GM11168 (cell line): ENCODE measurements around the gene NOX5.

Source experiments
- in situ Hi-C: fragments of 300-500 bp; cut with MboI; formaldehyde crosslinking; loops from one replicate; pipeline ENCODE4 v1.12.0; 2022; ENCODE audit warnings: low sequenced_read_pairs; ENCODE audit not compliant: unreplicated experiment

NOX5 gene

DNA sequence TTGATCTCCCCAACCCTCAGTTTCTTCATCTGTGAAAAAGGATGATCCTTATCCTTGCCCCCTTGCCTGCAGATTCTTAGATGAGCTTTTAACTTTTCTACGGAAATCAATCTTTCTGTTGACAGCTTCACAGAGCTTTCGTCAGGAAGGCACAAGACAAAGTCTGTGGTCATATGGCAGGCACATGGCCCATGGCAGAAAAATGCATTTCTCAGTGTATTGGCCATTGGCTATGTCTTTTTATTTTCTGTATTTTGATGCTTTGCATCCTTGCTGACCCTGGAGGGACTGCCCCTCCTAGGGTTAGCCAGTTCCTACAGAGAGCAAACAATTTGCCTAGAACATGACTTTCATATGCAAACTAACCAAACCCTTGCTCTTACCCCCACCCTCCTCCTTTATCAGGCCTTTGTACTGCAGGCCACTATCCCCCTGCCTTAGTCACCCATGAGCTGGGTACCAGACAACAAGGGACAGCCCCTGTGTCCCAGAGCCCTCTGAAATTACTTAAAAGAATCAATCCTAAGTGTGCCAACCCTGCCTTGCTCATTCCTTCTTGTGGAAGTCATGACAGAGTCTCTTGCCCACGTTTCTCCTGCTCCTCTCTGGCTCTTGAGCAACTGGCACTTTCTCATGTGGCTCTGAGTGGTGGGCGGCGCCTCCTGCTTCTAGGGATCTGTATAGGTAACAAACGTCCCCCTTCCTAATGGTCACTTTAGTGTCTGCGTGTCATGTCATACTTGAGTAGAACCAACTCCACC lies 24.1 kb upstream of the NOX5 start:
- in situ Hi-C loops, result no loop called here

DNA sequence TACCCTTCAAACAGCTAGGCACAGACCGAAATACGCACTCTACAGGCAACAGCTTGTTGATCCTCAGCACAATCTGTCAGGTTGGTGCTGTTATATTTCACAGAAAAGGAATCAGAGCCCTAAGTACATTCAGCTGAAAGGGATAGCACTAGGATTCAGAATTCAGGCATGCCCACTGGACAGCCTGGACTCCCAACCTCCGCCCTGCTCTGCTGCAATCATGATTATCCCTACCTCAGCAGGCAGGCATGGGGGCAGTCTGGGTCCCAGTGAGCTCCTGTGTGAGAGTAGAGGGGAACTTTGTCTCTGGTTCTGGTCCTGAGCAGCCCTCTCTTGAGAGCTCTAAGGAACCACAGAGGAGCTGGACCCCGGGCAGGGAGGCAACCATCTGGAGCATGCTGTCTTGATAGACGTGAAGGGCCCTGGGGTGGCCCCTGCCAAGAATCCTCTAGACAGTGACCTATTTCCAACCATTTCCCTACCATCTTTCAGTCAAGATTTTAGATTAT lies 23.4 kb upstream of the NOX5 start:
- in situ Hi-C loops, result no loop called here

DNA sequence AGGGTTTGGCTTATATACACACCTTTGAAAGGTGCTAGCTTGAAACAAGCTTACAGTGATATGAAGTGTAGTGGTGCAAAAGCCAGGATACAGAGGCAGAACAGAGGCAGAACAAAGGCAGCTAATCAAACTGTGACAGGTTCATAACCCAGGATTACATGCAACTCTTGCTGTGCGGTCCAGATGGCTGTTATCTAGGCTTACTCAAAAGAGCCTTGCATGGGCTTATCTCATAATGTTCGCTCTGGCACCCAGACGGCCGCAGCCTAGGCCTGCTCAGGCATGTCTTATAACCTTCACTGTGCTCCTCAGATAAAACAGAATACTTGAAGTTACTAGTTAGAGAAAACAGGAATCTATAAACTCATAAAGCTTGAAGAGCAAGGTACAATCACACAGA lies 22.8 kb upstream of the NOX5 start:
- in situ Hi-C loops, result no loop called here

DNA sequence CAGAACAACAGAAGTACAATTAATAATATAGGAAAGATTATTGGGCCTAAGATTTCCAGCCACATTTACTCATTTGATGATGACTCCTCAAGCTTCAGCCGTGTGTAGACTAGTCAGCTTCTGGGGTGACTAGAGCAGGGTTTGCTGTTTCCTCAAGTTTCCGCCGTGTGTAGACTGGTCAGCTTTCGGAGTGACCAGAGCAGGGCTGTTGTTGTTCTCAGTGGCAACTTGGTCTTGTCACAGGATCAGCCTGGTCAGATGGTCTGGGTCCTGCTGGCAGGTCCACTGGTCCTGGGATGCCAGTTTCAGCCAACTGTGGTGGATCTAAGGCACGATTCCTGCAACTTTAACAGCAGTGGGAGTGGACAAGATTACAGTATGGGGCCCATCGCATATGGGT lies 21.8 kb upstream of the NOX5 start:
- in situ Hi-C loops, result no loop called here

DNA sequence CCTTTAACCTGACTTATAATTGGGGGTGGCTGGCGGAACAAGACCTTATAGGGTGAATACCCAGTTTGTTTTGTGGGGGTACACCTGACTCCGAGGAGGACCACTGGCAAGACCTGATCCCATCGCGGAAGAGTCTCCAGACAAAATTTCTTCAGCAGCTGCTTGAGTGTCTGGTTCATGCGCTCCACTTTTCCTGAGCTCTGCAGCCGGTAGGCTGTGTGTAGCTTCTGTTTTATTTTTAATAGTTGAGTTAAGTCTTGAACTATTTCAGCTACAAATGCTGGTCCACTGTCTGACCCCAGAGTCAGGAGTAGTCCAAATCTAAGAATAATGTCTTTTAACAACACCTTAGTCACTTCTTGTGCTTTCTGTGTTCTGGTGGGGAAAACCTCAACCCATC lies 21.2 kb upstream of the NOX5 start:
- in situ Hi-C loops, result no loop called here

DNA sequence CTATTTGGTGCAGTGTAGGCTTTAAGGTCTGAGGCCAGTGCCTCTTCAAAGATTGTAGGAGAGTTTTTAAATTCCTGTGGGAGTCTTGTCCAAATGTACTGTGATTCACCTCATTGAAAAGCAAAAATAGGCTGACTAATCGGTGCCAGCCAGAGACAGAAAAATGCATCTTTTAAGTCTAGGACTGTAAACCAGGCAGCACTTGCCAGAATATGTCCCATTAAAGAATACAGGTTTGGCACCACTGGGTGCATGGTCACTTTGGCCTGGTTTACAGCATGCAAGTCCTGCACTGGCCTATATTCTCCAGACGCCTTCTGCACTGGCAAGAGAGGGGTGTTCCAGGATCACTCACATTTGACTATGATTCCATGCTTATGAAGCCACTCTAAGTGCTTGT lies 20.3 kb upstream of the NOX5 start:
- in situ Hi-C loops, result no loop called here

DNA sequence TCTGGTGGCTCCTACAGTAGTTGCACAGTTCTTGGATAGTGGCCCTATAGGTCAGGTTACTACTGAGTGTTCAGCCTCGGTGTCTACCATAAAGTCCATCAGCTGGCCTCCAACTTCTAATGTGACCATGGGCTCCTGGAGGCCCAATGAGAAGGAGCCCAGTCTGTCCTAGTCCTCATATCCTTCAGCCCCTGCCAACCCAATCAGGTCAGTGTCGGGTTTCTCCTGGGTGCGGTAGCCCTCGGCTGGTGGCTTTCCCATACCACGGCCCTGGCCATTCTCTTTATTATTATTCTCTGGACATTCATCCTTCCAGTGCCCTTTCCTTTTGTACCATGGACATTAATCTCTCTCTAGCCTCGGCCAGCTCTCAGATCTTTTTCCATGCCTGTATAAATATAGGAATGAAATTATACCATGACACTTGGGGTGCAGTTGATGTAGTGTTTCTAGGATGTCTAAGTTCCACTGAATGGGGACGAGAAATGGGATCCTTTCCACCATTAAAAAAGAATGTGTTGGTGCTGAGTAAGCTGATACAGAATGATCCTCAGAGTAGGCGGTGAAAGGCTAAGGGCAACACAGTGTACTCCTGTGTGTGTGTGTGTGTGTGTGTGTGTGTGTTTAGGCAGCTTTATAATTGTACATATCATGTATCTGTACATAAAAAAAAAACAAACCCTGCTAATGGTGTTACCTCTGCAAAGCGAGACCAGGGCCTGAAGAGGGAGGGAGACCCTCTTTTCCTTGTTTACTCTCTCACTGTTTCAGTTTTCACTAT lies 19.3 kb upstream of the NOX5 start:
- in situ Hi-C loops, result no loop called here

DNA sequence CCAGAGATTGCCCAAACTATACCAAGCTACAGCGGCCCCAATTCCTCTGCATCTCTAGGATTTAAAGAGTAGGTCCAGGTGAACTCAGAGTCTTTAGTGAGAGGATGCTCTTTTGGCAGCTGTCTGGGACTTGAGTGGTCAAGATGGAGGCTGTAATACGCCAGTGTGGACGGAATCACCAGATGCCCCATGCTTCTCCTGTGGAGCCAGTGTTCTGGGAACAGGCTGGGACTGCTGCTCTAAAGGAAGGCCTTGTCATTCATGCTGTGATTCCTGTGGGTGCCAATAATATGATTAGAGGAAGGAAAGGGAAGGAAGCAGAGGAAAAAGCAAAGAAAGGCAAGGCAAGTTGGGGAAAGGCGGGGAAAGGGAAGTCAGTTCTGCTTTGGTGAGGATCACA lies 17.4 kb upstream of the NOX5 start:
- in situ Hi-C loops, result no loop called here

DNA sequence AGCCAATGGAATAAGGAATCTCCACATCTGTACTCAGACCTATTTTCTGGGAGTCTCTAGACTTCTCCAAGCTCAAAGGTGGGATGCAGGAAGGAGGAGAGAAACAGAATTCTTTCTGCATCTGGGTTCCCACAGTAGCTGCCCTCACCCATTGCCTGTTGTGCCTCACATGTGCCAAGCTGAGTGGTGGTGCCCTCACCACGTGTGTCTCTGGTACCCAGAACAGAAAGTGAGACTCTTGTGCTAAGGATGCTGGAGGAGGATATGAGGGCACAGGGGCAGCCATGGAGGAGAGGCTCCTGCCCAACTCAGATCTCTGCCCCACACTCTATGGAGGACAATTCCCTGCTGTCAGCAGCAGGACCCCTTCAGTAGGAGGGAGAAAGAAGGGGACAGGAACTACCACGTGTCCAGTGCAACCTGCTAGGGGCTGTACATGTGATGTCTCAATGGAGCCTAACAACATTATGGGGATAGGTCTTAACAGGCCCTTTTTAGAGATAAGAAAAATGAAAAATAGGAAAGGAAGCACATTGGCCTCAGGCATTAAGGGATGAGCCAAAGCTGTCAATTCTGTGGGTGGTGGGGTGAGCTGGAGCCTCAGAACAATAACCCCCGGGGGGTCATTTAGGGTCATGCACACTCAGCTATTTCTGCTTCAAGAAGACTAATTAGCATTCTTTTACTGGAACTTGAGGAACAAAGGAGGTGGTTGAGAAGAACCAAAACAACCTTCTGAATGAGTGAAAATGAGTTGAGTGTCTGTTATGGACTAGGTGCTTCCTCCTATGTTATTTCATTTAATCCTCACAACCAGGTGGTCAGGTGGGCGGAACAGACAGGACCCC lies 16.3 kb upstream of the NOX5 start:
- in situ Hi-C loops, result no loop called here

DNA sequence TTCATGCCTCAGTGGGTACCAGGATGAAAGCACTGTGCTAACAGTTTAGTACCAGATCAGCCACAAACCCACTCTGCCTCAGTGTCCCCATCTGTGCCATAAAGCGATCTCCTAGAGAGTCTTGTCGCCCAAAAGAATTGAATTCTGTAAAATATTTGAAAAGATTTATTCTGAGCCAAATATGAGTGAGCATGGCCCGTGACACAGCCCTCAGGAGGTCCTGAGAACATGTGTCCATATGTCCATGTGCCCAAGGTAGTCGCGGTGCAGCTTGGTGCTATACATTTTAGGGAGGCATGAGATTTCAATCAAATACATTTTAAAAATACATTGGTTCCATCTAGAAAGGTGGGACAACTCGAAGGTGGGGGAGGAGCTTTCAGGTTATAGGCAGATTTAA lies 15.4 kb upstream of the NOX5 start:
- in situ Hi-C loops, result no loop called here

DNA sequence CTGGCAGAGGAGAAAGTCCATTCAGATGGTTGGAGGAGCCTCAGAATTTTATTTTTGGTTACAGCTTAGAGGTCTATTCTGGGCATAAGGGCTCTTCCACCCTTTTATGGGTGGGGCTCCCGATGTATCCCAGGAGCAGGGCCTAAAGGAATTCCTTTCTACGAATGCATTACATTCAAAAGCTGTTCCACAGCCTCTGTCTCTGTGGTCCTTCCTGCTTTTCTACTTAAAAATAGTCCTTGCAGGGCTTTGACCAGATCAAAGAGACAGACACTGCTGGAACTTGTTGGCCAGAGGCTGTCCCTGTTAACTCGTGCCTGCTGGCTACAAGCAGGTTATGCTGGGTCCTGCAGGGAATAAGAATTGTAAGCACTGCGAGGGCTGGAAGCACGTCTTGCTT lies 14.4 kb upstream of the NOX5 start:
- in situ Hi-C loops, result no loop called here

DNA sequence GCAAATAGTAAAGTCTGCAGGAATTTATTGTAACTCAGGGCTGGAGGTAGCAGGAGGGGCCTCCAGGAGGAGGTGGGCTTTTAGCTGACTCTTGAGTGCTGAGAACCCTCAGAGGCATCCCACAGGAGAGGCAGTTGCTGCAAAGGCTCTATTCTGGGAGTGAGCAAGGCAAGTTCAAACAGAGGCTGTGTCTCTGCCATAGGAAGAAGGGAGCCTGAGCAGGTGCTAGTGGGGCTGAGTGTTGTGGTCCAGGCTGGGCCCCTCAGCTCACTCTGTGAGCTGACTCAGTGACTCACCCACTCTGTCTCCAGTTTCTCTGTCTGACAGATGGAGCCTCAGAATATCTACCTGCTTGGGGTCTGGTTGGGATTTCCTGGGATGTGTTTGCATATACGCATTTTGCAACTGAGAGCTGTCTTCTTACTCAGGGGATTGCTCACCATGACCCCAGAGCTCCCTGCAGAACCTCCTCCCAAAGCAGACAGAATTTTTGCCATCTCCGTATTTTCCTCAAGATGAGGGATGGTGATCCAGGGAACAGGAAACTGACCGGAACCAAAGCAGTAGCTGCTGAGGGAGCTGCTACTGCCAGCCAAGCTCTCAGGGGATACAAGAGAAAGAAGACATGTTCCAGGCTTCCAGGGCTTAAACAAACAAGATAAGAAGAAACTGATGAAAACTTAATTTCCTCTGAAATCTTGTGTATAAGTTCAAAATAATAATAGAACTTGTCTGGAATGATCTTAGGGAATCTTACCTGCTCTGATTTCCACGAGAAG lies 13.6 kb upstream of the NOX5 start:
- in situ Hi-C loops, result no loop called here

DNA sequence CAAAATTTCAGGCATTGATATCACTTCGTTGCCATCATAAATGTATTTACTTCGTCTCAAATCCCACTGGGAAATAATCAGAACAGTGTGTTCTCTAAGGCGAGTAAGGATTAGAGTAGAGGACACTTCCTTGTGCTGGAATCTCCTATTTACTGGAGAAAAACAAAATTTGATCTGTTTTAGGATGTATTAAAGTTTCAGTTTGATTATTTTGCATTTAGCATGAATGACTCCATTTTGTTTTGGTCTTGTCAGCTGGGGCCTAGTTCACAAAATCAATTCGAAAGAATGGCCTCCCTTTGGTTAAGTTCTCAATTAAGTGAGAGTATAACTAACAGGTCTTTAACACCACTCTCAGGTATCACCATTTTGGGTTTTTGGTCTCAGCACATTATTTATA lies 11.7 kb upstream of the NOX5 start:
- in situ Hi-C loops, result no loop called here

DNA sequence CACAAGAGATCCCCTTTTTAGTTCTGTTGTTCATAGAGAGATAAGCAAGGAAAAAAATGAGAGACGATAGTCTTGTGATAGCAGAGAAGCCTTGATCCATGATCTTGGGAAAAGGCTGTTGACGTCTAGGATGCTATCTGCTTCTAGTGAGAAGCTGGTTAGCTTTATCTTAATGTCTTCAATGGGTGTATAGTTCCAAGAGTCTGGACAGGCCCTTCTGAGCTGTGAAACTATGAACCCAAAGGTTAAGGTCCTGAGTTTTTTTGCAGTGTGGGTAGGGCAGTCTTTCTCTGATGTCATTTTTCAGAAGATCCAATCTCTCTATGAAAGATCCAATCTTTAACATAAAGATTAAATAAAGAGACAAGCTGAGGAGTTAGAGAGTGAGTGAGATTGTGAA lies 10.5 kb upstream of the NOX5 start:
- in situ Hi-C loops, result no loop called here

DNA sequence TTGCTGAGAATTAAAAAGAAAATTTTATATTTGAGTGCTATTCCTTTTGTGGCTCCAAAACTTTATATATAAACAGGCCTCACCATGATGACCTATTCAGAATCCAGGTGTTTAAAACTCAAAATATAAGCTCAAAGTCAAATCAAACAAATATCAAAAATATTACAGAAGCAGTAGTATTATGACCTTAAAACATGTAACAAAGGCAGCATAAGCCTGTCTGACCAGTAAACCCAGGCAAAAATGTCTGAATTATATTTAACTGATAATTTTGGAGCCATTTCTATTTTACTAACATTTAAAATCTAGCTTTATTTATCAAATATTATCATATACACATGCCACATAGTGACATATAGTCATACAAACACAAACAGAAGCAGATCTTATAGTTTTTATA lies 6.4 kb upstream of the NOX5 start:
- in situ Hi-C loops, result no loop called here

DNA sequence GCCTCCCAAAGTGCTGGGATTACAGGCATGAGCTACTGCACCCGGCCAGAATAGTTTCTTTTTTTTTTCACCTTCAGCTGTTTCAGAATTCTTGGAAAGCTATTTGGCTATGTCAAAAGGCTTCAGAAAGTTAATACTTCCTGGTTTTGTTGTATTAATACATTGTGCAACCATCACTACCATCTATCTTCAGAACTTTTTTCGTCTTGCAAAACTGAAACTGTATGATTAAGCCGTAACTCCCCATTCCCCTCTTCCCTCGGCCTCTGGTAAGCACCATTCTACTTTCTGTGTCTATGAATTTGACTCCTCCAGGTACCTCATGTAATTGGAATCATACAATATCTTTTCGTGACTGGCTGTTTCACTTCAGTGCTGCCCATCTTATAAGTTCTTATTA lies 5.2 kb upstream of the NOX5 start:
- in situ Hi-C loops, result no loop called here

DNA sequence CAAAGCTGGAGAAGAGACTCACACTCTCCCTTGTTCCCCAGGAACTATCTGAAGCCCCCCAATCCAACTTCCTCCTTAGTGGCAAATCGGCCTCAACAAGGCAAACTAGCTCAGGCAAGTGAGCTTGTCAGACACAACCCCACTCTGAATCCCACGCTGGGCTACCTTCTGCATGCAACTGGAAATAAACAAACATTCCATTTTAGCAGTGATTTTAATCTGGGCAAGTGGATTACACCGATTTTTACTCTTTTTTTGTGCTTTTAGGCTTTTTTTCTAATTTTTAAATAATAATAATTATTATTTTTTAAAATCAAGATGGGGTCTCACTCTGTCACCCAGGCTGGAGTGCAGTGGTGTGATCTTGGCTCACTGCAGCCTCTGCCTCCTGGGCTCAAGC lies 2.9 kb upstream of the NOX5 start:
- in situ Hi-C loops, result no loop called here

DNA sequence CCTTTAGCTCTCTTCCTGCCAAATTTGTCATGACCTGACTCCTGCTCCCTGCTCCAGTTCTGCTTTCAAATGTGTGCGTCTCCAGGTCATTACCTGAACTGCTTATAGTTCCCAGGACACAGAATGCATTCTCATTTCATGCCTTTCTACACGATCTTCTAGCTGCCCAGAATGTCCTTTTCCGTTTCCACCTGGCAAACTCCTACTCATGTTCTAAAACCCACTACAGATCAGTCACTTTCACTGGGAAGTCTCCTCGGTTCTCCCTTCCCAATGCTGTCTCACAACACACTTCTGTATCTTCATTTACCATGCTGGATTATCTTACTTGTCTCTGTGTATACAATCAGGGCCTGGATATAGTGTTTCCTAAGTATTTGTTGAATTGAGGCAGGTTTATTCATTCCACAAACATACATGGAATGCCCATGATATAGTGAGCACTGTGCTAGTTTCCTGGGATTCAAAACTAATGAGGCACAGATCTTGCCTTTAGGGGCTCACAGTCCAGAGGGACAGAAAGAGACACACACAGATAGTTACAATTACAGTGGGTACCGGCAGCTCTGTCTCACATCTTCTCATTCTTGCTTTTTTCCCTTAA lies 1.6 kb upstream of the NOX5 start:
- in situ Hi-C loops, result no loop called here

DNA sequence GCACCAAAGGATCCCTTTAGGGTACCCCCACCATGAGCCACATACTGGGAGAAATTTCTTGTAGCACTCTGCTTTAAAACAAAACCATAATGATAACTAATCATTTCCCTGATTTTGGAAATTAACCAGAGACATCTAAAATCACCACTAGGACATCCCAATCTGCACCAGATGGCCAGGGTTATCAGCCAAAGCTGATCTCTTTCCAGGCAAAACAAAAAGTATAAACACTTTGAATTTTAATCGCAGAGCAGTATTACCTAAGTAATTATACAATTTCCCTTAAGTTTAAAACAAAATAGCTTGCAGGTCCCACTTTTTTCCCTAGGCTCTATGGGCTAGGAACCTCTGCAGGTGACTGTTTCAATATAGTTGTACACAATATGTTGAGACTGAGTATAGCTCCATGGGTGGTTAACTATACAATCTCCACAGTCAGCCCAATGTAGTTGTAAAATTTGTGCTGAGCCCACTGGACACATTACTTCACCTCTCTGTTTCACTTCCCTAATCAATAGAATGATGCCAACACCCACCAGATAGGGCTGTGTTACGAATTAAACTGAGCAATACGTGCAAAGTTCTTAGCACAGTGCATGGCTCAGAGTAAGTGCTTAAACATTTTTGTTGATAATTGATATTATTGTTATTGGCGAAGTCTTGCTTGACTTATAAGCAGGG lies 629 bp upstream of the NOX5 start:
- in situ Hi-C loops, result no loop called here
